Measurements from ENCODE around the gene HAGH. TPM values are rescaled to one million over a fixed set of nuclear protein-coding genes. Genes with fewer than 3 reads are reported as not detected.

HAGH gene
- total RNA-seq, 2 donors from 2014 or later: 45.7 to 46.5 TPM

DNA sequence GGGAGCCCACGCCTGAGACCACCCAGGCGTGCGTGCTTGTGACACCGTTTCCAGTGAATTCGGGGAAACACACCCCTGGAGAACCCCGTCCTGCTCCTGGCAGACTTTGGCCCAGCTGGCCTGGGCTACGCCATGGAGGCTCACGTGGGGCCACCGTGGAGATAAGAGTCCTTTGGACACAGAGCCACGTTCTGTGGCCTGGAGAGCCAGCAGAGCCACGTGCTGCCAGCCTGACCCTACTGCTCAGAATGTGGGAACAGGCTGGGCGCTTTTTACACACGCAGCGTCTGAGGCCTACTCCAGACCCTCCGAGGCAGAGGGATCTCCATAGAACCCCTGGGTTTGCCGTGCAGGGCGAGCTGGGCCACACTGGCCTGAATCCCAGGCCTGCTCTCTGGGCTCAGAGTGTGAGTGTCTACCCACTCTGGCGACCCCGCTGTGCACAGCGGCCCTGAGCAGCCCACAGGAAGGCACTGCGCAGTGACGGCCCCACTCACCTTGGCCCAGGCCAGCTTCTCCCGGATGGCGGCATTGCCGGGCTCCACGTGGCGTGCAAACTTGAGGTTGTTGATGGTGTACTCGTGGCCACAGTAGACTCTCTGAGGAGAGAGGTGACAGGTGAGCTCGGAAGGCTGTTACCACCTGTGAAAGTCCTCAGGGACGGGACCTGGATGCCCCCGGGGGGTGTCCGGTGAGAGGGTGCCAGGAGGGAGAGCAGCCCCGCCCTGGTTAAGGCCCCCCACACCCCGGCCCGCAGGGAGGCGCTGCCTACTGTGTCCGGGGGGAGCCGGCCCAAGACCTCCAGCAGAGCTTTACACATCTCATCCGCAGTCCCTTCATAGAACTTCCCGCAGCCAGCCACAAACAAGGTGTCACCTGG, 10.0 kb downstream of the HAGH start:
- ATAC-seq: no peak
- H3K36me3 ChIP-seq (replicated peaks in 1 of 2; ENCODE audit: insufficient read depth in 1 of 2, low read depth in 2 of 2): peaks cover 0 to 8% of the 10 kb centered on the region in 2 donors

DNA sequence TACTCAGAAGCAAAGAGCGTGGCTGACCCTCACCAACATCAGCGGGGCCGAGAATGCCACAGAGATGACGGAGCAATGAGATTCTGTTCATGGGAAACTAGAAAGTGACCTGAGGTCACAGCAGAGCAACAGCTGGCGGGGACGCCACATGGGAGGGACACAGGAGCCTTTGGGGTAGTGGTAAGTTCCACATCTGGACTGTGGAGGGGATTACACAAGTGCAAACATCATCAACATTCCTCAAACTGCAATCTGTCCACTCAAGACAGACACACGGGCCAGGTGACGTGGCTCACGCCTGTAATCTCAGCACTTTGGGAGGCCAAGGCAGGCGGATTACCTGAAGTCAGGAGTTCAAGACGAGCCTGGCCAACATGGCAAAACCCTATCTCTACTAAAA, 11.2 kb downstream of the HAGH start:
- H3K9me3 ChIP-seq: no peaks in the 10 kb centered on the region
- intact Hi-C loops (cut with DNase I): no loop called here
- H3K36me3 ChIP-seq (replicated peaks in 1 of 2; ENCODE audit: insufficient read depth in 1 of 2, low read depth in 2 of 2): peaks cover 0 to 8% of the 10 kb centered on the region in 2 donors
- no peak overlapping the region for H3K4me3 ChIP-seq
- H3K4me1 ChIP-seq: peaks cover 10% of the 10 kb centered on the region
- no peak overlapping the region for H3K27ac ChIP-seq
- 84 to 93% methylated on average over 11 of the region's 11 CpGs for WGBS, 2 donors
- H3K27me3 ChIP-seq: no peaks in the 10 kb centered on the region
- ATAC-seq (no peak), DNase-seq (no peak)
- TF ChIP-seq, protein P1, sequence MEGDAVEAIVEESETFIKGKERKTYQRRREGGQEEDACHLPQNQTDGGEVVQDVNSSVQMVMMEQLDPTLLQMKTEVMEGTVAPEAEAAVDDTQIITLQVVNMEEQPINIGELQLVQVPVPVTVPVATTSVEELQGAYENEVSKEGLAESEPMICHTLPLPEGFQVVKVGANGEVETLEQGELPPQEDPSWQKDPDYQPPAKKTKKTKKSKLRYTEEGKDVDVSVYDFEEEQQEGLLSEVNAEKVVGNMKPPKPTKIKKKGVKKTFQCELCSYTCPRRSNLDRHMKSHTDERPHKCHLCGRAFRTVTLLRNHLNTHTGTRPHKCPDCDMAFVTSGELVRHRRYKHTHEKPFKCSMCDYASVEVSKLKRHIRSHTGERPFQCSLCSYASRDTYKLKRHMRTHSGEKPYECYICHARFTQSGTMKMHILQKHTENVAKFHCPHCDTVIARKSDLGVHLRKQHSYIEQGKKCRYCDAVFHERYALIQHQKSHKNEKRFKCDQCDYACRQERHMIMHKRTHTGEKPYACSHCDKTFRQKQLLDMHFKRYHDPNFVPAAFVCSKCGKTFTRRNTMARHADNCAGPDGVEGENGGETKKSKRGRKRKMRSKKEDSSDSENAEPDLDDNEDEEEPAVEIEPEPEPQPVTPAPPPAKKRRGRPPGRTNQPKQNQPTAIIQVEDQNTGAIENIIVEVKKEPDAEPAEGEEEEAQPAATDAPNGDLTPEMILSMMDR (IDR thresholded peaks at IDR 0.05): no peak
- TF ChIP-seq POLR2A (IDR thresholded peaks at IDR 0.05): no peak

More for the DNA sequence above, 10.0 kb downstream of the HAGH start:
- peaks cover 10% of the 10 kb centered on the region for H3K4me1 ChIP-seq
- no peaks in the 10 kb centered on the region for H3K9me3 ChIP-seq
- no peak overlapping the region for H3K27ac ChIP-seq
- TF ChIP-seq, protein P1 (IDR thresholded peaks at IDR 0.05): no peak
- TF ChIP-seq POLR2A (IDR thresholded peaks at IDR 0.05): no peak
- 87 to 92% methylated on average over 25 to 39 of the region's 40 CpGs for WGBS, 2 donors
- H3K4me3 ChIP-seq: no peak overlapping the region
- no peak for DNase-seq
- intact Hi-C loops (cut with DNase I): no loop called here
- H3K27me3 ChIP-seq: no peaks in the 10 kb centered on the region

DNA sequence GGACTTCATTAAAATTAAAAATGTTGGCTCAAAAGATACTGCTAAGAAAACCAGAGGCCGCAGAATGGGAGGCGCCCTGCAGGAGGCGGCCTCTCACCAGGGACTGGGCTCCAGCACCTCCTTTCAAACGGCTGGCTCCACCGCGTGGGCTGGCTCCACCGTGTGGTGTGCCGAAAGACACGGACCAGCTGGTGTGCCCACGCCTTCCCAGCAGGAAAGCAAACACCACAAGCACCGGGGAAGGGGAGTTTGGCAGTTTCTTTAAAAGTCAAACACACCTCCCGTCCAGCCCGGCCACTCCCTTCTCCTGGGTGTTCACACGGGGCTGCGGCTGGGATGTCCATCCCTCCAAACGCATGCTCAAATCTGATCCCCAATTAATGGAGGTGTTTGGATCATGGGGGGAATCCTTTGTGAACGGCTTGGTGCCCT, 13.9 kb downstream of the HAGH start:
- TF ChIP-seq, protein P1 (IDR thresholded peaks at IDR 0.05): peak; percentile 48 to 88 (median 75)
- TF ChIP-seq POLR2A (IDR thresholded peaks at IDR 0.05): no peak
- no peaks in the 10 kb centered on the region for H3K27me3 ChIP-seq
- peak; percentile 91 for ATAC-seq
- peak; percentile 78 to 88 (median 86) for DNase-seq
- no peak overlapping the region for H3K4me3 ChIP-seq
- intact Hi-C loops (cut with DNase I): no loop called here
- H3K4me1 ChIP-seq: peaks cover 10% of the 10 kb centered on the region
- H3K36me3 ChIP-seq (replicated peaks in 1 of 2; ENCODE audit: insufficient read depth in 1 of 2, low read depth in 2 of 2): peaks cover 0 to 19% of the 10 kb centered on the region in 2 donors
- H3K27ac ChIP-seq: peak overlapping the region in 1 of 4 donors; percentile 53
- WGBS, 2 donors: 6 to 15% methylated on average over 10 to 17 of the region's 17 CpGs
- no peaks in the 10 kb centered on the region for H3K9me3 ChIP-seq

DNA sequence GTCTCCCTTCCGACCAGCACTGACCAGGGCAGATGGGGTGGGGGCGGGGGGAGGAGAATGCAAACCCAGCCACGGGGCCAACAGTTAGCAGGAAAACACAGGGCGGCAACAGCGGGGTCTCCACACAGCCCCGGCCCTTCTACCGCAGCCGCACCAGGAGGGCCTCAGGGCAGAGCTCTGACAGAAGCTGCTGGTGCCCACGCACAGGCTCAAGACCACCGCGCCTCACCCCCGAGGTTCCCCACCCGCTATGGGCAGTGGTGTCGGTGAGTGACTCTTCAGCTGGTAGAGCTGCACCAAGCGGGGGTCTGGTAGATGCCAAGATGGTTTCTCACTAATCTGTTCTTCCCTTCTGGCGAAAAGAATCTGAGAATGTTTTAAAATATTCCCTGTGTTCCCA, 16.1 kb downstream of the HAGH start:
- TF ChIP-seq POLR2A (IDR thresholded peaks at IDR 0.05): no peak
- TF ChIP-seq, protein P1 (IDR thresholded peaks at IDR 0.05): no peak
- DNase-seq (no peak), ATAC-seq (no peak)
- Histone ChIP-seq H3K27me3 (no peaks in the 10 kb centered on the region), H3K36me3 (replicated peaks in 1 of 2; ENCODE audit: insufficient read depth in 1 of 2, low read depth in 2 of 2) (peaks cover 0 to 13% of the 10 kb centered on the region in 2 donors), H3K27ac (no peak overlapping the region), H3K4me1 (peaks cover 10% of the 10 kb centered on the region), H3K9me3 (no peaks in the 10 kb centered on the region), H3K4me3 (no peak overlapping the region)
- WGBS, 2 donors: 88 to 93% methylated on average over 15 to 16 of the region's 16 CpGs
- intact Hi-C loops (cut with DNase I): no loop called here
